Progenitor cell of endocrine pancreas (in vitro differentiated cells): Measurements from ENCODE around the gene DDB1. TPM values are rescaled to one million over a fixed set of nuclear protein-coding genes. Genes with fewer than 3 reads are reported as not detected.

Experiments used
- DNase-seq: peaks from one replicate; pipeline ENCODE4 v3.0.0; 2021; ENCODE audit warnings: low spot score; ENCODE audit not compliant: unreplicated experiment
- H3K27ac Mint-ChIP-seq: 2 replicates; pipeline ENCODE4 v1.8.0; 2021; ENCODE audit warnings: mild to moderate bottlenecking, moderate library complexity, mixed read lengths
- H3K27me3 Mint-ChIP-seq: 2 replicates; pipeline ENCODE4 v1.8.0; 2021; ENCODE audit warnings: mixed read lengths
- H3K36me3 Mint-ChIP-seq: 2 replicates; pipeline ENCODE4 v1.8.0; 2022; ENCODE audit warnings: mixed read lengths; ENCODE audit not compliant: insufficient read depth
- H3K4me1 Mint-ChIP-seq: 2 replicates; pipeline ENCODE4 v1.8.0; 2021; ENCODE audit warnings: low read depth, mixed read lengths
- H3K4me3 Mint-ChIP-seq: 2 replicates; pipeline ENCODE4 v1.8.0; 2021; ENCODE audit warnings: low read depth, mild to moderate bottlenecking, moderate library complexity, mixed read lengths
- H3K9me3 Mint-ChIP-seq: 2 replicates; pipeline ENCODE4 v1.8.0; 2021; ENCODE audit warnings: low read depth, mixed read lengths
- total RNA-seq: library from RNA; stranded (reverse); gene quantifications from 2 replicates; pipeline ENCODE4 v1.2.1, GENCODE V29; 2021
- TF ChIP-seq, protein P1 (sequence below): fragments of 200-600 bp; sonication (generic); IDR thresholded peaks from one replicate; pipeline ENCODE4 v1.5.0; 2021; ENCODE audit warnings: antibody characterized with exemption, mild to moderate bottlenecking; ENCODE audit not compliant: unreplicated experiment

Gene DDB1
- total RNA-seq, 1 donor from 2014 or later = 254 TPM

DNA sequence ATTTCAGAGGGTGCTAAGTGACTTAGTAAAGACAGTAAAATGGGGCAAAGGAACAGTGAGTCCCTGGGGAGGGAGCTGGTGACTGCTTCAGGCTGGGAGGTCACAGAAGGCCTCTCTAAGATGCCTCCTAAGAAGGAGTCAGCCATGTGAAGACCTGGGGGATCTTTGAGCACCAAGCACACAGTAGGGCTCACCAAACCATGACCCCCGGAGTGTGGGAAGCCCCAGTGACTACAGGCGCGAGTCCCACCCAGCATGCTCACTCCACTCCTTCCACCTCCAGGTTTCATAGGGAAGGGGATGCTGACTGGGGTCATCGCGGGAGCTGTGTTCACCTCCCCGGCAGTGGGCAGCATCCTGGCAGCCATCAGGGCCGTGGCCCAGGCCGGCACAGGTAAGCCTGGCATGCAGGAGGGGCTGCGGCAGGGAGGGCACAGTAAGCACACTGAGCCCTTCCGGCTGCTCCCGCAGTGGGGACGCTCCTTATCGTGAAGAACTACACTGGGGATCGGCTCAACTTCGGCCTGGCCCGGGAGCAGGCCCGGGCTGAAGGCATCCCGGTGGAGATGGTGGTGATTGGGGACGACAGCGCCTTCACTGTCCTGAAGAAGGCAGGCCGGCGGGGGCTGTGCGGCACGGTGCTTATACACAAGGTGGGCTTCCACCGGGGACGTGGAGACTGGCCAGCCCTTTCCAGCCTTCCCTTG, 6.0 kb upstream of the DDB1 start:
- no peaks in the 10 kb centered on the region for H3K27me3 Mint-ChIP-seq

DNA sequence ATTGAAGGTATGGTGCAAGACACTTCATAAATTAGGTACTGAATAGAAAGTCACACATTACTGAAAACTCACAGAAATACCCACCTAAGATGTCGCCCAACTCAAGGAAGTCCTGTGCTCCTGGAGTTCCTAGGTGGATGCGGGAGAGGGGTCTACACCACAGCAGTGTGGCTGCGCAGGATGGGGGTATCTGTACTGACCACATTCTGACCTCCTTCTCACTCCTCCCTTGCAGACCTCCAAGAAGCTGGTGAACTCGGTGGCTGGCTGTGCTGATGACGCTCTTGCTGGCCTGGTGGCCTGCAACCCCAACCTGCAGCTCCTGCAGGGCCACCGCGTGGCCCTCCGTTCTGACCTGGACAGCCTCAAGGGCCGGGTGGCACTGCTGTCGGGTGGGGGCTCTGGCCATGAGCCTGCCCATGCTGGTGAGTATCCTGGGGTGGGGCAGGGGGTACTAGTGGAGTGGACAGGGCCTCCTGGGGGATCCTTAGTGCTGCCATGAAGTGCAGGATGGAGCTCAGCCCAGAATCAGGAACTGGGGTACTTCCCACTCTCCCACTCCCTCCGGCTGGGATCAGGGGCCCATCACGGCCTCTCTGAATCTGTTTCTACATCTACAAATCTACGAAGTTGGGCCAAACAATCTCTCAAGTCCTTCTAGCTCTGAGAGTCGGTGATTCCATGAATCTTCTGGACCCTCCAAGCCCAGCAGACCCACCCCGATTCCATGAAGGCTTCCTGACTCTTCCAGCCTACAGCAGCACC, 5.0 kb upstream of the DDB1 start:
- peaks cover 7% of the 10 kb centered on the region for H3K36me3 Mint-ChIP-seq
- H3K9me3 Mint-ChIP-seq = no peaks in the 10 kb centered on the region
- peaks cover 6% of the 10 kb centered on the region for H3K4me1 Mint-ChIP-seq

More for the DNA sequence above, 6.0 kb upstream of the DDB1 start:
- peaks cover 3% of the 10 kb centered on the region for H3K4me1 Mint-ChIP-seq
- no peak overlapping the region for H3K4me3 Mint-ChIP-seq
- H3K36me3 Mint-ChIP-seq = peaks cover 7% of the 10 kb centered on the region
- TF ChIP-seq, protein P1, sequence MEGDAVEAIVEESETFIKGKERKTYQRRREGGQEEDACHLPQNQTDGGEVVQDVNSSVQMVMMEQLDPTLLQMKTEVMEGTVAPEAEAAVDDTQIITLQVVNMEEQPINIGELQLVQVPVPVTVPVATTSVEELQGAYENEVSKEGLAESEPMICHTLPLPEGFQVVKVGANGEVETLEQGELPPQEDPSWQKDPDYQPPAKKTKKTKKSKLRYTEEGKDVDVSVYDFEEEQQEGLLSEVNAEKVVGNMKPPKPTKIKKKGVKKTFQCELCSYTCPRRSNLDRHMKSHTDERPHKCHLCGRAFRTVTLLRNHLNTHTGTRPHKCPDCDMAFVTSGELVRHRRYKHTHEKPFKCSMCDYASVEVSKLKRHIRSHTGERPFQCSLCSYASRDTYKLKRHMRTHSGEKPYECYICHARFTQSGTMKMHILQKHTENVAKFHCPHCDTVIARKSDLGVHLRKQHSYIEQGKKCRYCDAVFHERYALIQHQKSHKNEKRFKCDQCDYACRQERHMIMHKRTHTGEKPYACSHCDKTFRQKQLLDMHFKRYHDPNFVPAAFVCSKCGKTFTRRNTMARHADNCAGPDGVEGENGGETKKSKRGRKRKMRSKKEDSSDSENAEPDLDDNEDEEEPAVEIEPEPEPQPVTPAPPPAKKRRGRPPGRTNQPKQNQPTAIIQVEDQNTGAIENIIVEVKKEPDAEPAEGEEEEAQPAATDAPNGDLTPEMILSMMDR = no peak
- no peak overlapping the region for H3K27ac Mint-ChIP-seq
- H3K9me3 Mint-ChIP-seq = no peaks in the 10 kb centered on the region
- DNase-seq = no peak

DNA sequence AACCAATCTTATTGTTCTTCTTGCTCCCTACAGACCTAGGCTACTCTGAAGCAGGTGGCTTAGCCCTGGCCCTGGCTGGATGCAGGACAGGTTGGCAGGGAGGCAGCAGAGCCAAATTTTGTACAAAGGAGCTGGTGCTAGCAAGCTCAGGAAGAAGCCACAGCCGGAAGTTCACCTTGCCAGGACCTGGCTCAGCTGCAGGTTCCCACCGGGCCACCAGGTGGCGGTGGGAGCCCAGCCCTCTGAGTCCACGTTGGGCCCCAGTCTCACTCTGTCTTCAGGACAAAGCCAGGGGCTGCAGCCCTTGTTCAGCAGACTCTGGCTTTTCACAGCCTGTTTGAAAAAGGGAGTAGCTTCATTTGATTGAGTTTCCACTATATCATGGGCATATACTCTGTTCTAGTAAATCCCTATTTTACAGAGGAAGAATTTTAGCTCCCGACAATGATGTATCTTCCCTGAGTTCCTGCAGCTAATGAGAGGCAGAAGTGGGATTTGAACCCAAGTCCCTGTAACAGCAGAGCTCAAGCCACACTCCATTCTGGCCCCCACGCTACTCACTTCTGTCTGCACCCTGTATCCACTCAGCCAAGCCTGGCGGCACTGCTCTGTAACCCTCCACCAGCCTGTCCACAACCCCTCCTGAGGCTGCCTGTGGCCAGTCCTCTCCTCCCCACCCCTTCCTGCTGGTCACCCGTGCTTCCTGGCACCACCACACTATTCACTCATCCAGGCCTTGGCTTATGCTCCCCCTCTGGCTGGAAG, 3.4 kb upstream of the DDB1 start:
- TF ChIP-seq, protein P1 = peak; percentile 96
- Mint-ChIP-seq H3K27me3 (no peaks in the 10 kb centered on the region), H3K4me3 (peak overlapping the region; percentile 7), H3K27ac (peak overlapping the region; percentile 94), H3K36me3 (peaks cover 5% of the 10 kb centered on the region), H3K4me1 (peaks cover 18% of the 10 kb centered on the region), H3K9me3 (no peaks in the 10 kb centered on the region)
- DNase-seq = peak; percentile 75

More for the DNA sequence above, 5.0 kb upstream of the DDB1 start:
- no peaks in the 10 kb centered on the region for H3K27me3 Mint-ChIP-seq
- no peak overlapping the region for H3K4me3 Mint-ChIP-seq
- no peak overlapping the region for H3K27ac Mint-ChIP-seq
- TF ChIP-seq, protein P1 = no peak
- no peak for DNase-seq

- Mint-ChIP-seq H3K4me3 (no peak overlapping the region), H3K9me3 (no peaks in the 10 kb centered on the region), H3K27me3 (no peaks in the 10 kb centered on the region), H3K27ac (no peak overlapping the region), H3K36me3 (peaks cover 3% of the 10 kb centered on the region), H3K4me1 (peaks cover 22% of the 10 kb centered on the region)
- DNase-seq = no peak
- TF ChIP-seq, protein P1 = no peak
These were observed 2.4 kb upstream of the DDB1 start for GRCh38 chr11:61335355-61335710.
